GM23248 (cell line): ENCODE data around the gene MROH7.

Source experiments
- EZH2 ChIP-seq: fragments of 200-600 bp; sonication (generic); IDR thresholded peaks from 2 replicates; pipeline ENCODE4 v1.6.1; 2018; ENCODE audit warnings: antibody characterized with exemption, mild to moderate bottlenecking; ENCODE audit not compliant: insufficient read depth, poor library complexity, severe bottlenecking
- EZH2phosphoT487 ChIP-seq: fragments of 200-600 bp; sonication (generic); IDR thresholded peaks from 2 replicates; pipeline ENCODE4 v1.6.1; 2018; ENCODE audit warnings: antibody characterized with exemption, moderate library complexity, mild to moderate bottlenecking, low read depth; ENCODE audit not compliant: insufficient read depth

DNA sequence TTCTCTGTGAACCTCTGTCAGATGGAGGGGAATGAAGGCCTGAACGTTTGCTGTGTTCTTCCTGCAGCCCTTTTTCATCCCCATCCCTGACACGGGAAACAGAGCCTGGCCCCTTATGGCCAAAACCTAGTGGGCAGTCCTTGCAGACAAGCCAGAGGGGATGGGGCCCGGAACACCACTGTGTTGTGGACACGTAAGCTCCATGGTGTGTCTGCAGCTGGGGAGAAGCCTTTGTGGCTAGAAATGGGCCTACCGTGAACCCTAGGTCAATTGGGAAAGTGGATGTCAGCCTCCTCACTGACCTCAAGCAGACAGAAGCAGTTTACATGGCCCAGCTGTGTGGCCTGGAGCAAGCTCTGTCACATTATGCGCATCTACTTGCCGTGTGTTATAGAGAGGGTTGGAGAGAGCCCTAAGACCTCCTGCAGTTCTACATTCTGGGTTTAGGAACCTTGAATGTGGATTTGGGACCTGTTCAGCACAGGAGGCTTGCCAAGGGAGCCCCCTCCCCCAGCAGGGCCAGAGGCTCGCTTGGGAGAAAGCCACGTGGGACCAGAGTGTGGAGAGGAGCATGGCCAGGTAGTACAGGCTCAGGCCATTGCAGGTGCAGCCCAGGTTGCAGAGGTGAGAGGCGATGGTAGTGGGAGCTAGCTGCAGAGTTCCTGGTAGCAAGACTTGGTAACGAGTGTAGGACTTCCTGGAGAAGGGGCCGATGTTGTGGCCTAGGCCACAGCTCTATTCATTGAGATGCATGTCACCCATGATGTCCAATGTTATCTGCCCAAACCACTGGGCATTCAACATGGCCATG lies 102.0 kb downstream of the MROH7 start:
- TF ChIP-seq EZH2 (no peak), EZH2phosphoT487 (no peak)
